AG08396 (cell line): ENCODE data around the gene MYOM3.

ENCODE experiments used
- DNase-seq: peaks from one replicate; pipeline ENCODE4 v3.0.0; 2012; ENCODE audit warnings: low spot score, mixed read lengths

MYOM3 gene

DNA sequence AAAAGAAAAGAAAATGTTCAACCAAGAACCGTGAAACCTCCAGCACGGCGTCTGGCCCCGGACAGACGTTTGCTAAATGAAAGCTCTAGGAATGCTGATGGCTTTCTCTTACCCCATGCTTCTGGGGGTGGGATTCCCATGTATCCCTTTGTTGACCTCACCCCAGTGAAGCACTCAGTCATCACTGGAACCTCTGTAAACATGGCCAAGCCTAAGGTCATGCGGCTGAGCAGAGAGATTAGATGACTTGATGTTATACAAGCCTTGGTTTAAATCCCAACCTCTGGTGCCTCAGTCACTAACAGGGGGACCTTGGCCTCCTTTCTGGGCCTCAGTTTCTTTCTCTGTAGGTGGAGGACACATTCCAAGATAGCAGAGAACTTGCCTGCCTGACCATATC, 2.8 kb upstream of the MYOM3 start:
- DNase-seq: no peak

DNA sequence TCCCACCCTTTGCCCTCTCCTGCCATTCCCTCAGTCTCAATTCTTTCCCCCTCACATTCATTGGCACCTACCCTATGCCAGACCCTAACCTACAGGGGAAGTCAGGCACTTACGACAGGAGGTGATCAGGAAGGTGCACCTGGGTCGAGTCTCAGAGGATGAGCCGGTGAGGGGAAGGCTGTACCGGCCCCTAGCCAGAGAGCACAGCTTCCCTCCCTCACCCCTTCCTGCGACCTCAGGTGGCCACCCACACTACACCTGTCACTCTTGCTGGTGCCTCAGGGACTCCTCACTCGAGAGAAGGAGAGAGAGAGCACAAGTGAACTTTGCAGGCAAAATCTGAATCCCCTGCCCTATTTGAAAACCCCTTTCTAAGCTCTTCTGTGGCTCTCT, 1.7 kb upstream of the MYOM3 start:
- DNase-seq: no peak

DNA sequence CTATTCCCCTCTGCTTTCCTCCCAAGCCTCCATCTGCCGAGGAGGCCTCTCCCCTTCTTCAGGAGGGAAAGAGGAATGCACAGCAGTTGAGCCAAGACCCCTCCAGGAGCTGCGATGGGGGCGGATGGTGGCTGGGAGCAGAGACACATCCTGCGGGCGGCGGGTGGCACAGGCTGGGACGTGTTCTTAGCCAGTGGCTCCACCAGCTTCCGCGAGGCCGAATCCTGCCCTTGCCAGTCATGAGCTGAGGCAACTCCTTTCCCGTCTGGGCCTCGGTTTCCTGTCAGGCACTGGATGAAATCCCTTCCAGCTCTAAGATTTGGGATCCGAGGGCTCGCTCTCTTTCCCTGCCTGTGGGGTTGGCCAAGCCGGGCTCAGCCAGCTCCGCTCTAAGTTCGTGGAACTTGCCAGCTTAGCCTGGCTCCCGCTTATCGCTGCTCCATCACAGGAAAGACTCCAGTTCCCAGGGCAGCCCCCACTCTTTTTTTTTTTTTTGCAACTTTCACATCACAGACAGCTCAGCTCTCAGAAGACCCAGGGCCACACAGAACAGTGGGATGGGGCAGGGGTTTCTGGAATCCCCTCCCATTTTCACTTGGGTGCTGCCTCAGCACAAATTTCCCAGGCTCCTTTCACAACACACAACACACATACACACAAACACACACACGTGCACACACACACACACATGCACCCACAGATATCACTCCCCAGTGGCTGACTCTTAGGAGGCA, 506 bp downstream of the MYOM3 start:
- no peak for DNase-seq

DNA sequence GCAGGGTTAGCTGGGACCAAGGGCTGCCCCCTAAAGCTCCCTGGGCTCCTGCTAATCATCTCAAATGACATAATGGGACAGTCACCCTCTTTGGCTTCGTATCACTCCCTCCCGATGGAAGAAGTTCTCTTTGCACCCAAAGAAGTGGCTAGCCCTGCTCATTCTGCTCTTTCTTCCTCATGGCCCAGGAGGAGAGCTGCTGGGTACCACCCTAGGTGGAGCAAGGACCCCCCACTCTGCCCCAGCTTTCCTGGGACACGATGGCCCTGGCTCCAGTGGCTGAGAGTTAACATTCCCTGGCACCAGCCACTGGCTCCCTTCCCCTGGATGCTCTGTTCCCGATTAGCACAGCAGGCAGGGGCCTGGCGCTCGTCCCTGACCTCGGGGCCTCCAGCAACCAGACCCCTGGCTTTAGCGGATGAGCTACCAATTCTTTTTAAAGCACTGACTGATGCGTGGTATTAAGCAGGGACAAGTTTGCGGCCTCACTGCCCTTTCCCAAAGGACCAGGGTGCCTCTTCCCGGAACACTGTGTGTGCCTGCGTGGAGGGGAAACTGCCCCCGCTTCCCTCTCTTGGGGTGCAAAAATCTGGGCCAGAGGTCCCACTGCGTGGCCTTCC, 1.2 kb downstream of the MYOM3 start:
- no peak for DNase-seq

DNA sequence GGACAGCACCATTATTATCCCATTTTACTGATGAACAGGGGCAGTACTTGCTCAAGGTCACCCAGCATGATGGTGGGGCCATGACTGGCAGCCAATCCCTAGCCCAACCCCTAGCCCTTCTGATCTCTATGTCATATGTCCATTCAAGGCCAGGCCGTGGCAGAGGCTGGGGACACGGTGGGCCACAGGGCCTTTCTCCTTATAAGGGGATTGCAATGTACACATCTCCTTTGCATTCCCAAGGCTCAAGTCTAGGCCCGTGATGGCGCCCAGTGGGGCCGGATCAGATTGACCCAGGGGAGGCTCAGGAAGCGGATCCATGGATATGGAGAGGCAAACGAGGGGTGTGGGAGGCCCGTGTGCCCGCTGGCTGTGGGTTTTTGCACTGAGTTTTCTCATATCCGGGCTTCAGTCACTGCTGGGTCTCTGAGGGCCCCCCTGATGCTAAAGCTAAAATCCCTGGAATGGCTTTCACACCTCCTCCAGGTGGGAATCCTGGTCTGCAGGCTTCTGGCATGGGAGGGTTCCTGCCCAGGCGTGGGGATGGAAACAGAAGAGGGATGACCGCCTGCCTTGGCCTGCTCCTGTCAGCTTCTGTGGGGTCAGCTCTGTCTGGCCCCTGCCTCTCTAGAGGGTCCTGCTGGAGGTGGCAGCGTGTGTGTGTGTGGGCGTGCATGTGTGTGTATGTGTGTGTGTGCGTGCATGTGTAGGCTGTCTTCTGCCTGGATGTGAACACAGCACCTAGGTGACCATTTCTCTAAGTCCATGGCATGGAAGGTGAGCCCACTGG, 2.1 kb downstream of the MYOM3 start:
- no peak for DNase-seq

DNA sequence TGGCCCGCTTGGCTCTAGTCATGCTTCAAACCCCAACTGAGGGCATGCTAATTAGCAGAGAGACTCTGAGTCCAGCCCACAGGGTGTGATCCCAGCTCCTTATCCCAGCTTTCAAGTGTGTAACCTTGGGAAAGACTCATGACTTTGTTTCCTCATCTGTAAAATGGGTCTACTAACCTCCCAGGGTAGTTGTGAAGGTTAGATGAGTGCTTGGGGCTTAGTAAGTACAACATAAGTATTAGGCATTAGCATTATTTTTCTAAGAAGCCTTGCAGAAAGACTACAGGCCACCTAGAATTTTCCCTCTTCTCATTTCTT, 2.8 kb downstream of the MYOM3 start:
- no peak for DNase-seq

DNA sequence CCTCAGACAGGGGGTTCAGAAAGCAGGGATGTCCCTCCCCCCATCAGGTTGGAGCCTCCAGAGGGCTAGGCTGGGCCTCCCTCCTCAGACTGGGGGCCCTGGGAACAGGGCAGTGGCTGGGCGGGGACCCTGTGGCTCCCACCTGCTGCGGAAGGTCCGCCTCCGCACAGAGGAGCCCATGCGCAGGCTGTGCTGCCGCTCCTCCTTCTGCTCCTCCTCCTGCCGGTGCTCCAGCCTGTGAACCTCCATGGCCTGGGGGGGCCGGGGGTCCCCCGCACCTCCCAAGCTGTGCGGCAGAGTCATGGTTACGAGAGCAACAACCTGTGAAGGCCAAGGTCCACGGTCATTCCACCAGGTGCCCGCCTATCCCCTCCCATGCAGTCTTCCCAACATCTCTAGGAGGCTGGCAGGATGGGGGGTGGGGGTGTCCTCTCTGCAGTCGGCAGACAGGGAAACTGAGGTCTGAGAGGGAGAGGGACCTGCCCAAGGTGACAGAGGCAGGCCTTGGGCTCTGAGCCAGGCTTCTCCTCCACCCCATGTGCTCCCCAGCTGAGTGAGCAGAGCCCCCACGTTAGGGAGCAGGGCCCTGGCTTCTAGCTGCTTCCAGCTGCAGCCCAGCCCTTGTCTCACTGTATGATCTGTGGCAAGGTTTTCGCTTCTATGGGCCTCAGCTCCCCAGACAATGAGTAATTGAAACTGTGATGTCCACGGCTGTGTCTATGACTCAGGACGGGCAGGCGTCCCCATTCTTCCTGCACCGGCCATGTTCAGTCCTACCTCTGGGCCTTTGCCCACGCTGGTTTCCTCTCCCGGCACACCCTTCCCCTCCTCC, 3.4 kb downstream of the MYOM3 start:
- peak; percentile 78 for DNase-seq

DNA sequence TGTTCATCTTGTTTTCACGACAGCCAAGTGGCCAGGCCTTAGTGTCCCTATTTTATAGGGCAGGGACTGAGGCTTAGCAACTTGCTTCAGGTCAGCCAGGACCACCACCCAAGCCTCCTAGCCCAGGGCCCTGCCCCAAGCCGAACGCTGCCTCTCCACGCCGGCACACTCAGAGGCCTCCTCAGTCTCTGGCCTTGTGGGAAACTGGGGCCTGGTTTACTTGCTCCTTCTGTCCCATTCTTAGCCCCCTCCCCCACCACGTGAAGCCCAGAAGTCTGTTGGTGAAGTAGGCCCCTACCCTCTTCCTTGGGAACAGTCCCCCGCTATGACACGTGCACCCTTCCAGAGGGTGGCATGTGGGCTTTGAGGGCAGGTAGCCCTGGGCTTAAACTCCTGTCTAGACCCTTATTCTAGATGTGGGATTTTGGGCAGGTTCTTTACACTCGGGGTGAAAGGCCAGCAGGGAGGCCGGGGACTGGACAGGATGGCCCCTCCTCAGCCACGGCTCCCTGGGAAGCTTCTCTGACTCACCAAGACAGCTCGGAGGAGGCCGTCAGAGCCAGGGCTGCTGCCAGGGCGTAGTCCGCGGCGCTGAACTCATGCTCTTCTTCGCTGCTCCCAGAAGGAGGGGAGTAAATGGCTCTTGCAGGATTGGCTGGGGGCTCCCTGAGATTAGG, 4.3 kb downstream of the MYOM3 start:
- peak; percentile 48 for DNase-seq

DNA sequence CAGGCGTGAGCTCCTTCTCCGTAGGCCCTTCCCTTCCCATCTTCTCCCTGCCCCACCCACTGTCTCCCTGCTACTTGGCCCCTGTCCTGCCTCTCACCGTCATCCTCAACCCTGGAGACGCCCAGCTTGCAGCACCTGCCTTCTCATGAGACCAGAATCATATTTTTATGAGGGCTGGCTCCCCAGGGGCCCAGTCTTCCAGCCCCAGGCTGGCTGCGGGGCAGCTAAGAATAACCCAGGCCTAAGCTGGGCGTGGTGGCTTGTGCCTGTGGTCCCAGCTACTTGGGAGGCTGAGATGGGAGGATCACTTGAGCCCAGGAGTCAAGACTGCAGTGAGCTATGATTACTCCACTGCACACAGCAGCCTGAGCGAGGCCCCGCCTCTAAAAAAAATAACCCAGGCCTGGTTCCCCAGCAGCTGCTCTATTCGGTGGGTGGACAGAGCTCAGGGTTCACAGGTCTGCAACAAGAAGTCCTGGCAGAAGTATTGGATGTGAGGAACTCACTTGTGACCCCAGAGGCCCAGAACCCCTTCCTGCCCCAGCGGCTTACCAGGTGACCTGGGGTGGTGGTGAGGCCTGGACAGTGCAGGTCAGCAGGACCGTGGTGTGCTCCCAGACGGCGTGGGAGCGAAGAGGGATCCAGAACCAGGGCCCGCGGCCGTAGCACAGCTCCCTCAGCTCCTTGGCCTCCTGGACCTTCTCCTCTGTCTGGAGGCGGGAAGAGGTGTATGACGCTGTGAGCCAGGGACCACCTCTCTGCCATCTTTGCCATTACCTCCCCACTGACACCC, 6.4 kb downstream of the MYOM3 start:
- DNase-seq: no peak

DNA sequence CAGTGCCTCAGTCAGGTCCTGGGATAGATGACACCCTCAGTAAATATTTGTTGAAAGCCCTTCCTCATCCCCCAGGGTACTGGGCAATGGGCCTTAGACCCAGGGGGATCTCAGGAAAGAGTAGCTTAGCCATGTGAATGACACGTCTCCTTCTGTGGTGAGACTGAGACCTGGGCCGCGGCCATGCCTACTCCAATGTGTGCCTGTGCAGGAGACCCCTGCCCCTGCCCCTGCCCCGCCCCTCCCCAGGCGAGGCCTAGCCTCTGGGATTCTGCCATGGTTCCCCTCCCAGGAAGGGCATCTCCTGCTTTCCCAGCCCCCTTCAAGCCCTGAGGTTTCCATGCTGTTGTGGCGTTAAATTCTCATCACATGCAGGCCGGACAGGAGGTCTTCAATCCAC, 7.1 kb downstream of the MYOM3 start:
- DNase-seq: no peak

DNA sequence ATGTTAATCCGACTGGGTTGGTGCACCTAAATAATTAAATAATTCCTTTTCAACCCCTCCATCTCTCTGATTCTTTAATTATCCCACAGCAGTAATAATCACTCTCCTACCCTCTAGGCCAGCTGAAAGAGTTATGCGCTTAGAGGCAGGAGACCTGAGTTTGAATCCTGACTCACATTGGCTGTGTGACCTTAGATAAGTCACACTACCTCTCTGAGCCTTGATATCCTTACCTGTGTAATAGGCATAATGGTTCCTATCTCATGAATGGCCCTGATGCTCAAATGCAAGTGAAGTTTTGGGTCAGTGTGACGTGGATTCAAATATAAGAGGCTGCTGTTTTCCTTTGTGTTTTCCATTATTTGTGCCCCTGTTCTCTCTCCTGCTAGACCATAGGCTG, 8.1 kb downstream of the MYOM3 start:
- no peak for DNase-seq

DNA sequence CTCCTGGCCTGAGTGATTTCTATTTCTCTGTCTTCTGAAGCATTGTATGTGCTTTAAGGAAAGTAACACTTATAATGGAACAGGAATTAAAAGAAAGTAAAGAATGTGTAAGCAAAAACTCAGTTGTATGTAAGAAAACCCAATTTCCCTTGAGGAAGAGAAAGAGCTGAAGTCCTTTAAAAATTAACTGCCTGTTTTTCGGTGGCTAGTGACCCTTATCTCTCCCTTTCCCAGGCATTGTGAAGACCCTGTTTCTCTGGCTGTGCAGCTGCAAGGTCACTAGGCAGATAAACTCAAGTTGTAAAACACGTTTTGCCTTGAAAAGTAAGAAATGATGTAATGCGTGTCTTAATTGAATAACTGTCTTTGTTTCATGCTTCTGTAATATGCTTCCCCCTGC, 8.5 kb downstream of the MYOM3 start:
- DNase-seq: no peak

DNA sequence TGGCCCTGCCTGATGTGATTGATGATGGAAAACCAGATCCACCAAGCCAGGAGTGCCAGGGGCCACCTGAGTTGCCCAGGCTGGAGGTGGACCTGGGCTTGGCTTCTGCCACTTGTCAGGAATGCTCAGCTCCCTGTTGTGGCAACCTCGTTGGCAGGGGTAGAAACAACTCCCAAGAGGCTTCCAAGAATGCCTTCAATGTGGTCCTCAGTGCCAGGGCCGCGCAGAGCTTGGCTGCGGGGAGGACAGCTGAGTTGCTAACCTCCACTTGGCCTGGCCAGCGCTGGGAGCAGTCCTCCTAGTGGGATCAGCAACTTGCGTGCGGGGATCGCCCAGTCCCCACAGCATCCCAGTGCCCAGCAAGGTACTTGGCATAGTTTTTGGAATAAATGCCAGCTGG, 9.0 kb downstream of the MYOM3 start:
- DNase-seq: no peak

DNA sequence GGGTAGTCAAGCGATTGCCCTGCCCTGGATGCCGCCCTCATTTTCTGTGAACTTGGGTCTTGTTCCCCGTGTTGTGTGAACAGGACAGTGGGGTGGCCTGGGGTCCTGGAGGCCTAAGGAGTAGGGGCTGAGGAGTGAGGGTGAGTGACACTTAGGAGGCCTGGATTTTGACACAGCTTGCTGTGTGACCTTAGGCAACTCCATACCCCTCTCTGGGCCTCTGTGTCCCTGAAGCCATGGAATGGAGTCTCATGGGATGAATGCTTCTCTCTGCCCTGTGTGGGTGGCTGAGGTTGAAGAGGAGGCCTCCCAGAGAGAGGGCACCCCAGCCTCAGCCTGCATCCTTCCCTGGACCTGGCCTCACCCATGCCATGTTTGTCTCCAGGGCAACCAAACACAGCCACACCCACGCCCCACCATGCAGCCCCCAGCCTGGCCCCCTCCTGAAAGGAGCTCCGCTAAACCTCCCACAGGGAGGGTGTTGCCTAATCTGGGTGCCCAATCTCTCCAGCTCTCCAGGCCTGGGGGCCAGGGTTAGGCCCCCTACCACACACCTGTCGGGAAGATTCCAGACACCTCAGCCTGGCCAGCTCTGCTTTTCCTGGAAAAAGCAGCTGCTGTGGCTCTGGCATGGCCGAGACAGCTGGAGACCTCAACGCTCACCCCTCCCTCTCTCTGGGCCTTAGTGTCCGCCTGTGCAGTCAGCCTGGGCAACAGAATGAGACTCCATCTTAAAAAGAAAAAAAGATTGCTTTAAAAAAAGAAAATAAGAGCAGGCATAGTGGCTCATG, 9.9 kb downstream of the MYOM3 start:
- DNase-seq: no peak

DNA sequence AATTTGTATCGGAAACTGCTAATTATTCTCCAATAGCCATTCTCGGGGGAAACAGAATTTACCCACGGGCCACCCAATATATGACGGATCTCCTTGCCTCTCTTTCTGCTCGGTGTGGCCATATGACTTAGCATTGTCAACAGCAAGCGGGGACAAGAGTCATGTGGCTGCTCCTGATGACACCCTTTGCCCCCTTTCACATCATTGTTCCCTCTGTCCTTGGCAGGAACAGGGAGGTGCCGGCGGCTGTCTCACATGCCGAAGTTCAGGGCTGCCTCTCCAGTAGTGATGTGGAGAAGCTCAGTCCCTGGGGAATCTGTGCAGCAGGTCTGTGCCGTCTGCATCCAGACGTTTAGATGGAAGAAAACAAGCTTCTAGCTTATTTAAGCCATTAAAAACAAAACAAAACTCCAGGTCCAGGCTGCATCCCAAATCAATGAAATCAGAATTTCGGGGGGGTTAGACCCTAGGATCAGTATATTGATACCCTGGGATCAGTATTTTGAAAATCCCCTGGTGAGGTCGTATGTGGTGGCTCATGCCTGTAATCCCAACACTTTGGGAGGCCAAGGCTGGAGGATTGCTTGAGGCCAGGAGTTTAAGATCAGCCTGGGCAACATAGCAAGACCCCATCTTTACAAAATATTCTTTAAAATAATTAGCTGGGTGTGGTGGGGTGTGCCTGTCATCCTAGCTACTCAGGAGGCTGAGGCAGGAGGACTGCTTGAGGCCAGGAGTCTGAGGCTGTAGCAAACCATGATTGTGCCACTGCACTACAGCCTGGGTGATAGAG, 10.8 kb downstream of the MYOM3 start:
- DNase-seq: no peak

DNA sequence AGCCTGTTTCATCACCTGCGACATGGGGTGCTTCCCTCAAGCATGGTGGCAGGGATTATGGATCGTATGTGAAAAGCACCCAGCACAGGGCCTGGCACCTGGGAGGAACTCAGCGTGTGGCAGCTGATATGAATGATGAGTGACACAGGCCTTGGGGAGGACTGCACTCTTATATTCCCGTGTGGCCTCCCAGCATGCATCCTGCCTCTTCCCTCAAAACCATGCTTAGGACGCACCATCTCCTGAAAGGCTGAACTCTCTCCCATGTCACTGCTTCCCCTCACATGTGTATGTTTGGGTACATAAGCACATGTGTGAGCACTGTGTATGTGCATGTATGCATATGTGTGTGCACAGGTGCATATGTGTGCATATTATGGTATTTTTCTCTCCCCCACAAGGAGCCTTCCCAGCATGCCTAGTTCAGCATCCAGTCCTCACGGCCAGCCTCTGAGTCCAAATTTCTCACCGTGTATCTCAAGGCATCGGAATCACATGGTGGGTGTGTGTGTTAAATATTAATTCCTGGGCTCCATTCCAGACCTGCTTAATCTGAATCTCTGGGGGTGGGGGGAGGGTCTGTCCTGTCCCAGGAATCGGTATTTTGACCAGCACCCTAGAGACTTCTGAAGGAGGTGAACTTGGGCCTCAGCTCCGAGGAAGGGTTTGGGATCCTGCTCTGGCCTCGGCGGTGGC, 12.8 kb downstream of the MYOM3 start:
- no peak for DNase-seq

DNA sequence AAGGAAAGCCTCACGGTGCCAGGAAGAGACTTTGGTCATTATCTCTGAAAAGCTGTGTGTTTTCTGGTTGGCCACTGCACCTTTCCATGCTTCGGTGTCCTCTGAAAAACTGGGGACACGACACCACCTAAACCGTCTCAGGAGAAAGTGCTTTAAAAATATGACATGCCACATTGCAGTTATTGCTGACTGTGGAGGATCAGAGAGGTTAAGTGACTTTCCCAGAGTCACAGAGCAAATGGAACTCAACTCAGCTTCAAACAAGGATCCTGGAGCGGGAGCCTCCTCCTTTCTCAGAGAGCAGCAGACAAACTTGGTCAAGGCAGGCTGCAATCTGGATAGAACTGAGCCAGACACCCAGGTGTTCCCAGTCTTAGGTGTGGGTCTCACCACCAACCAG, 13.8 kb downstream of the MYOM3 start:
- DNase-seq: no peak

DNA sequence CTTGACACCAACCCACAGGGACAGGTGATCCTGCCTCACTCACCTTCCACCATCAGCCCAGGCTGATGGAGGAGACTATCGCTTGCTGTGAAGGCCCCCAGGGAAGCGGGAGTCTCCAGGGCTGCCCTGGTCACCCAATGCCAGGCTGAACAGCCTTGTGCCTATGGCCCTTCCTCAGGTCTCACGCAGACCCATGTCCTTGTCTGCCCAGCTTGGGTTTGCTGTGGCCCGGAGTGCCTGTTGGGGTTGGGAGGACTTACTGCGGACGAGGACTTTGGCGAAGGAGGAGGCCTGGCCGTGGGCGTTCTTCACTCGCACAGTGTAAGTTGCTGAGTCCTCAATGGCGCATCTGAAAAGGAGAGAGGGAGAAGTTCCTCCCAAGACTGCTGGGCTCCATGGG, 14.3 kb downstream of the MYOM3 start:
- no peak for DNase-seq

DNA sequence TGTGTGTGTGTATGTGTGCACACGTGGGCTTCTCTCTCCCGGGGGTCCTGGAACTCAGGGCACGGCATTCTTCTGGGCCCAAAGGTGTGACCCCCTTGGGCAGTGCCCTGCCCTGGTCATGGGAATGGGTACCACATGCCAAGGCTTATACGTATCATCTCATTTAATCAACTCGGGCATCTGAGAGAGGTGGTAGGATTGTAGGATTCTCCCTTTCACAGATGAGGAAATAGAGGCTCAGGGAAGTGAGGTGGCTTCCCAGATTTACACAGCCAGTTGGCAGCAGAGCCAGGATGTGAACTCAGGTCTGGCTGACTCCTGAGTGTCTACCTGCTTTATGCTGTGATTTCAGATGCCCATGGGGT, 15.2 kb downstream of the MYOM3 start:
- no peak for DNase-seq
